ENCODE measurements around the gene VEPH1.

Gene VEPH1

GRCh38 chr3:157472648-157473047 is 30.6 kb downstream of the VEPH1 start:
- no peak for DNase-seq

- DNase-seq, result no peak
Observed at GRCh38 chr3:157471064-157471463, 32.2 kb downstream of the VEPH1 start.

GRCh38 chr3:157469561-157470294 is 33.5 kb downstream of the VEPH1 start:
- DNase-seq, result no peak

- DNase-seq, result no peak
Observed at GRCh38 chr3:157467200-157467599, 36.0 kb downstream of the VEPH1 start.

GRCh38 chr3:157465741-157466140 is 37.5 kb downstream of the VEPH1 start:
- DNase-seq, result no peak

GRCh38 chr3:157464321-157464720 is 38.9 kb downstream of the VEPH1 start:
- DNase-seq, result no peak

- no peak for DNase-seq
Observed at GRCh38 chr3:157463816-157464215, 39.4 kb downstream of the VEPH1 start.

GRCh38 chr3:157460253-157460652 is 43.0 kb downstream of the VEPH1 start:
- DNase-seq, result no peak

GRCh38 chr3:157459706-157460105 is 43.5 kb downstream of the VEPH1 start:
- DNase-seq, result no peak

- DNase-seq, result no peak
Observed at GRCh38 chr3:157453824-157454223, 49.4 kb downstream of the VEPH1 start.

- no peak for DNase-seq
Observed at GRCh38 chr3:157452097-157452496, 51.1 kb downstream of the VEPH1 start.

- no peak for DNase-seq
Observed at GRCh38 chr3:157447026-157447694, 56.1 kb downstream of the VEPH1 start.

GRCh38 chr3:157445857-157446256 is 57.4 kb downstream of the VEPH1 start:
- no peak for DNase-seq

- no peak for DNase-seq
Observed at GRCh38 chr3:157444797-157445184, 58.4 kb downstream of the VEPH1 start.

- DNase-seq, result no peak
Observed at GRCh38 chr3:157443905-157444796, 59.1 kb downstream of the VEPH1 start.

- DNase-seq, result no peak
Observed at GRCh38 chr3:157442729-157443128, 60.5 kb downstream of the VEPH1 start.

- no peak for DNase-seq
Observed at GRCh38 chr3:157441102-157441624, 62.1 kb downstream of the VEPH1 start.

- no peak for DNase-seq
Observed at GRCh38 chr3:157438194-157438730, 65.0 kb downstream of the VEPH1 start.

- DNase-seq, result no peak
Observed at GRCh38 chr3:157436583-157437291, 66.5 kb downstream of the VEPH1 start, which contains the start of gene PTX3. Gene PTX3, plus strand, starts transcription at chr3:157436850. Its CDS starts 84 bp downstream, at chr3:157436934.

GRCh38 chr3:157429708-157430107 is 73.5 kb downstream of the VEPH1 start:
- no peak for DNase-seq

GRCh38 chr3:157428853-157429252 is 74.4 kb downstream of the VEPH1 start:
- DNase-seq, result no peak

- no peak for DNase-seq
Observed at GRCh38 chr3:157427901-157428300, 75.3 kb downstream of the VEPH1 start.

Measured in activated CD4-positive, CD25-positive, alpha-beta regulatory T cell (primary cell).